ENCODE results near the gene SHOC2.

The SHOC2 gene

GRCh38 chr10:110979611-110980010 lies 60.2 kb downstream of the SHOC2 start:
- in situ Hi-C loops (cut with MboI; ENCODE audit: low sequenced_read_pairs), result no loop called here

GRCh38 chr10:110980807-110981206 lies 61.4 kb downstream of the SHOC2 start:
- in situ Hi-C loops (cut with MboI; ENCODE audit: low sequenced_read_pairs), result no loop called here

GRCh38 chr10:110983466-110983865 lies 64.1 kb downstream of the SHOC2 start:
- in situ Hi-C loops (cut with MboI; ENCODE audit: low sequenced_read_pairs), result no loop called here

- in situ Hi-C loops (cut with MboI; ENCODE audit: low sequenced_read_pairs), result no loop called here
Observed at GRCh38 chr10:110985497-110986275, 66.3 kb downstream of the SHOC2 start.

- in situ Hi-C loops (cut with MboI; ENCODE audit: low sequenced_read_pairs), result no loop called here
Observed at GRCh38 chr10:110989016-110989415, 69.6 kb downstream of the SHOC2 start.

GRCh38 chr10:110992006-110992800 lies 72.8 kb downstream of the SHOC2 start:
- in situ Hi-C loops (cut with MboI; ENCODE audit: low sequenced_read_pairs), result no loop called here

GRCh38 chr10:110993024-110993693 lies 73.8 kb downstream of the SHOC2 start:
- in situ Hi-C loops (cut with MboI; ENCODE audit: low sequenced_read_pairs), result no loop called here

GRCh38 chr10:110994406-110995086 lies 75.1 kb downstream of the SHOC2 start:
- in situ Hi-C loops (cut with MboI; ENCODE audit: low sequenced_read_pairs), result no loop called here

GRCh38 chr10:110995301-110995700 lies 75.9 kb downstream of the SHOC2 start:
- in situ Hi-C loops (cut with MboI; ENCODE audit: low sequenced_read_pairs), result no loop called here

- in situ Hi-C loops (cut with MboI; ENCODE audit: low sequenced_read_pairs), result no loop called here
Observed at GRCh38 chr10:110996256-110996655, 76.9 kb downstream of the SHOC2 start.

GRCh38 chr10:111004016-111004415 lies 84.6 kb downstream of the SHOC2 start:
- in situ Hi-C loops (cut with MboI; ENCODE audit: low sequenced_read_pairs), result no loop called here

GRCh38 chr10:111007486-111007885 lies 88.1 kb downstream of the SHOC2 start:
- in situ Hi-C loops (cut with MboI; ENCODE audit: low sequenced_read_pairs), result no loop called here

- in situ Hi-C loops (cut with MboI; ENCODE audit: low sequenced_read_pairs), result no loop called here
Observed at GRCh38 chr10:111015181-111015580, 95.8 kb downstream of the SHOC2 start.

GRCh38 chr10:111017098-111017497 lies 97.7 kb downstream of the SHOC2 start:
- in situ Hi-C loops (cut with MboI; ENCODE audit: low sequenced_read_pairs), result no loop called here

- in situ Hi-C loops (cut with MboI; ENCODE audit: low sequenced_read_pairs), result no loop called here
Observed at GRCh38 chr10:111018021-111018420, 98.6 kb downstream of the SHOC2 start.

- in situ Hi-C loops (cut with MboI; ENCODE audit: low sequenced_read_pairs), result no loop called here
Observed at GRCh38 chr10:111023060-111023459, 103.7 kb downstream of the SHOC2 start.

- in situ Hi-C loops (cut with MboI; ENCODE audit: low sequenced_read_pairs), result no loop called here
Observed at GRCh38 chr10:111030042-111030750, 110.8 kb downstream of the SHOC2 start.

GRCh38 chr10:111034598-111035310 lies 115.3 kb downstream of the SHOC2 start:
- in situ Hi-C loops (cut with MboI; ENCODE audit: low sequenced_read_pairs), result no loop called here

GRCh38 chr10:111035542-111035941 lies 116.1 kb downstream of the SHOC2 start:
- in situ Hi-C loops (cut with MboI; ENCODE audit: low sequenced_read_pairs), result no loop called here

GRCh38 chr10:111037858-111038257 lies 118.5 kb downstream of the SHOC2 start:
- in situ Hi-C loops (cut with MboI; ENCODE audit: low sequenced_read_pairs), result no loop called here

Measured in hTERT RPE-1 (cell line).